GM19043 (cell line): ENCODE results near the gene FBXW4.

Experiments
- ATAC-seq: cut with Tn5 transposase; IDR thresholded peaks from one replicate; pipeline ENCODE4 v1.9.1; 2021; ENCODE audit warnings: low read depth; ENCODE audit not compliant: unreplicated experiment

Gene FBXW4

DNA sequence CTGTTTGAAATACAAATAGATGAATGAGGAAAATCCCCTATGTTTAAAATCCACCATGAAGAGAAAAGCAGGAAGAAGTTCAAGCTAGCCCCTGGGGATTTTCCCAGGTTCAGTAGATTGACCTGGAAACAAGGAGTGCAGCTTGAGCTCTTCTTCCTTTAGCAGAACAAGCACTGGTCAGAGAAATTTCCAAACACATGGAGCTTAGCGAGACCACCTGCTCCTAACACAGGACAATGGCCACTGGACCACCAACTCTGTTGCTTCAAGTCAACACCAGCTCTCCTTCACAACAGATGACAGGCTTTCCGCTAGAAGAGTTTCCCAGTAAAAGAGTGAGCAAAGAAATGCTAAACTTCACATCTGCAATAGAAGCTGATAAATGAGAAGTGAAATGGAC is 9.4 kb upstream of the FBXW4 start:
- ATAC-seq: no peak

DNA sequence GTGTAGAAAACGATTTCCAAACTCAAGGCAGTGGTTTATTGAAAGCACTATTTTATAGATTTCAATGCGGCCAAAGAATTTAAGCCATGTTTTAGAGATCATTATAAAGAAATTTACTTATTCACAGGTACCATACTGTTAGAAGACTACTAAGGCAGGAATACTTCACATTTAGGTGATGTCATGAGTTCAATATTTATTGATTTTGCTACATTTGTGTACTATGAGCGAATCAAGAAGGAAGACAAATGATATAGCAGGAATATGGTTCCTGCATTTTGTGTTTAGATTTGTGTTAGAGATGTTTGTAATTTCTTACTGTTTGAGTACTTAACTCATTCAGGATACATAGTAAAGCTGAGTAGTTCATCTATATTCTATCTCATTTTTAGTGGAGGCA is 1.7 kb upstream of the FBXW4 start:
- no peak for ATAC-seq

DNA sequence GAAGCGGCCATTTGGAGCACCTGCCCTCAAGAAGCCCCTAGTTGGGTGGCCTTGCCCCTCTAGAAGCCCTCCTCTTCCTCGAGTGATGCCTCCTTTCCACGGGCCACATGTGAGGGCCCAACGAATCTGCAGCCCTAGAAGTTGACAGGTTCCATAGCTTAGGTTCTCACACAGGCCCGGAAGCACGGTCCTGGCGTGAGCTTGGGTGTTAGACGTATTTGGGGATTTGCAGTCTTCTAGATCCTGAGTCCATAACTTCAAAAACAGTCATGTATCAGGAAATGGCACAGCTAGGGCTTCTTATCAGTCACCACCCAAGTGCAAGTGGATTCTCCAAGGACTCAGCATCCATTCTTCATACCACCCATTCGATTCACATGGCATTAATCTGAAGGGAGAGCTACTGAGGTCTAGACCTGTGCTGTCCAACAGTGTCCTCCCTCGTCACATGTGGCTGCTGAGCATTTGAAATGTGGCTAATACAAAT is 477 bp upstream of the FBXW4 start:
- no peak for ATAC-seq

DNA sequence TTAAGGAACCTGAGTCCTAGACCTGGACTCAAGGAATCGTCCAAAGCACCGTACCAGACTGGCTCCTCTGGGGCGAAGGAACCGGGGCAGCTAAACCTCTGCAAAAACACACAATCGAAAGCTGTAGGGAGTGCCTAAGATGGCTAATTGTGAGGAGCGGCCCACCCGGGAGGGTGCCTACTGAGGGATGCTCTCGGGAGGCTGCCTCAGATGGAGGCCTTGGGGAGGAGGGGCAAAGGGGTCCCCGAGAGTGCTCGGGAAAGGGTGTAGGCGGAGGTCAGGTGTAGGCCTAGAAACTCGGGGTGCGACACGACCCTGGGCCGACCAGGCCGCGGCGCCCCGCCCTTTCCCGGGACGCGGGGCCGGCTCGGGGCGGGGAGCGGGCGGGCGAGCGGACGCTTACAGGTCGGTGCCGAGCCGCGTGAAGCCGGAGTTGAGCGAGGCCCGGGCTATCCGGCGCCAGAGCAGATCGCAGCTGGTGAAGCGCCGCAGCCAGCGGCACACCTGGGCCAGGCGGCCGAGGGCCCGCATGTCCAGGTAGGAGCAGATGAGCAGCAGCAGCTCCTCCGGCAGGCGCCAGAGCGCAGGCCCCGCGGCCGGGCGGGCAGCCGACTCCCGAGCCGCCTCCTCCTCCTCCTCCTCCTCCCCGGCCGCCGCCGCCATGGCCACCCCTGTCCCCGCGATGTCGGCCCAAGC is 844 bp downstream of the FBXW4 start:
- peak; percentile 47 for ATAC-seq

DNA sequence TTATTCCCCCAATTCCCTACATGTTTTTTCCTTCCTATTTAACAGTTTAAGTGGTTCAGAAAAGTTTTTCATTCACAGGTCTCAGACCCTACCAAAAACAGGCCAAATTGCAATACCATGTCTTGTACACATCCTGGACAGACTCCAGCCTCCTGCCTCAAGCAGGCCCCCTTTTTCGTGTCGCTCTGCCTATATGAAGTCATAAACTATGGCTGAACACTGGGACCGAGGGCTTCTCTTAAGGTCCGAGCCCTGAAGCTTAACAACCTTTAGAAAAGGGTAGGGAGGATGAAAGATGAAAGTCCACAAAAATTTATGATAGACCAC is 1.4 kb downstream of the FBXW4 start:
- ATAC-seq: peak; percentile 5

DNA sequence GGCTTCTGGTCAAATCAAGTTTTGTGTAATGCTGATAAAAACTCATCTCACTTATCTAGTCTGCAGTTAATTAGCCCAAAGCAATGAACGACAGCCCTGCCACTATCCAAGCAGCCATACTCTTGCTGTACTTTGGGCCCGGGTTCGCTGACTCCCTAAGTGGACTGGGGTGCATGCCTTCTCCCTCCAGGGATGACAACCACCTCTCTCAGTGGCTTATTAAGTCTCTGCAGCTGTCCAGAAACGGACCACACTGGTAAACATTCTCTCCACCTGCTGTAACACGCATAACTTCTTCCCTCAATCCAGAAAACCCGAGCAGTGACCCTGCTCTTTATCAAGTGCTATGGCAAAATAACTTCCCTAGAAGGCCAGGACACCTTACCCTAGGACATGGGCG is 3.9 kb downstream of the FBXW4 start:
- no peak for ATAC-seq

DNA sequence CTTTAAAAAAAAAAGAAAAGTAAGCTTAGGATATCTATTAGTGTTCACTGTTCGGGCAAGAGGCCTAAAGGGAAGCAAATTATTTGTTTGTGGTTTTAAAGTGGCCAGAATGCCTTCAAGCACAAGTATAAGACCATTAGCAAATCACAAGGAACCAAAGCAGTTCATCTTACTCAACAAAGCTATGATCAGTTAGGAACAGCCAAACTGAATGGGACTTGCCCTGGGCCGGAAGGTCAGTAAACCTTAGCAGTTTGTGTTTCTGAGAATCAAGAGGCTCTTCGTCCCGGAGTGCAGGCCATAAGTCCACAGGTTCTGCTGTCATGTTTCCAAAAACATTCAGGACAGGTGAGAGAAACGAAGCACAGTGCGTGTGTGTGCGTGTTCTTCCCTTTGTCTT is 4.5 kb downstream of the FBXW4 start:
- ATAC-seq: no peak

DNA sequence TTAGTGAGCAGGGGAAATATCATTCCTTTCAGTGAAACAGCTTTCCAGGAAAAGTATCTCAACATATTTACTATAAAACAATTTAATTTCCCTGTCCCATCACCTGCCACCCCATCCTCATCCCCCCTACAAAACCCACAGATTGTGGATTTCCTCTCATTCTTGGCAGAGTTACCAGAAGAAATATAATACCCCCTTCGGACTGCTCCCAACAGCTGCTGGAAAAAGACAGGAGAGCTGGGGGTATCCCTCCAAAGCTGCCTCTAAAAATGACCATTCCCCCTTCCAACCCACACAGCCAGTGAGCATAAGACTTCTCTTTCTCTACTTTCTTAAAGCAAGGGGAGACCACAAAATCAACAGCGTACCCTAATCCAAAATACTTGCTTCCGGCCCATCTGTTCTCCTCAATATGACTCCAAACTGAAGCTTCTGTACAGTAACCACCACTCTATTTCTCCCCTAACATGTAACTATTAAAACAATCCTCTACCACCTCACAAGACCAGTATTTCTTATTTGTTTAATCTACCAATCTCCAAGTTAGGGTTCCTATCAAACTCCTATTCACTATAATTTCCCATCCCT is 7.8 kb downstream of the FBXW4 start:
- no peak for ATAC-seq

DNA sequence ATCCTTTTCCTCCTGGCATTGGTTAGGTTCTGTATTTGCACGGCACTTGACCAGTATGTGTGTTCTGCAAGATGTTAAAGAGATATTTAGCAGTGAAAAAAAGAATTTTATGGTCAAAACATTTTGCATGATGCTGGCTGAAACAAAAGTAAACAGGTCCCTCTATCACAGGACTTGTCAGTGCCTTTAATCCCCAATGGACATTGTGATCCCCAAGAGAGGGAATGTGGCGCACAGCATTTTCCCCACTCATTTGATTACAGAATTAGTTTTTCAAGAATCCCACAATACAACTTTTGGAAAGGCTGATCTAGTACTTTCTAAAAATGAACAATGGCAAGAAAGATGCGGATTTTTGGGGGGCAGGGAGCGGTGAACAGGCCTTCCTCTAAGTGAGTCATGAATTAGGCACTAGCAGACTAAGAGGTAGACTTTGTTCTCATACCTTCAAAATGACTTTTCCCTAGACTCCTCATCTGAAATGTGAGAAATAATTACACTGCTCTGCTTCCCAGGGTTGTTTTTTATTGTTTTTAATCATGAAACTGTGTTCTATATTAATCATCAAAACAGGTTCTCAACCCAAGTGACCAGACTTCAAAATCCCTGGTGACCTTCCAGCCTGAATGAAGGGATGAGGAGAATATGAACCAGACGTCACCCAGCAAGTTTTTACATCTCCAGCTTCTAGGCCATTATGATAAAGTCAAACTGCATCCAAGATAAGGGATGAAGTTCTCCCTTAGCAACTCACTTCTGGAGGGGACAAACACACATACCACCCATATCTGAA is 8.6 kb downstream of the FBXW4 start:
- ATAC-seq: no peak

DNA sequence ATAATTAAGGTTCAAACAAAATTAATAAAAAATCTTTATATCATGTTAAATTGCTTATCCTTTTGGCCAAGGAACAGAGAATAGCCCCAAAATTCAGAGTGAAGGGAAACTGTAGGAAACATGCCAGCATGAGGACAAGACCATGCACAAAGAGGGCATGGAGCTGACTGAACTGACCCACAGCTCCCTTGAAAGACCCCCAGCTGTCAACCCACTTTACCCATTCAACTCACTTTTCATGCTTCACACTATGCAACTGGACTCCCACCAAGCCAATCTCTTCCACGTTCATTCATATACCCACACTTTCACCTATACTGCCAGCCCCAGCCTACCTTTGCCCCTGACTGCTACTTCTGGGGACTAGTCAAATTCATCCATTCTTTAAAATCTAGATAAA is 10.2 kb downstream of the FBXW4 start:
- ATAC-seq: no peak

DNA sequence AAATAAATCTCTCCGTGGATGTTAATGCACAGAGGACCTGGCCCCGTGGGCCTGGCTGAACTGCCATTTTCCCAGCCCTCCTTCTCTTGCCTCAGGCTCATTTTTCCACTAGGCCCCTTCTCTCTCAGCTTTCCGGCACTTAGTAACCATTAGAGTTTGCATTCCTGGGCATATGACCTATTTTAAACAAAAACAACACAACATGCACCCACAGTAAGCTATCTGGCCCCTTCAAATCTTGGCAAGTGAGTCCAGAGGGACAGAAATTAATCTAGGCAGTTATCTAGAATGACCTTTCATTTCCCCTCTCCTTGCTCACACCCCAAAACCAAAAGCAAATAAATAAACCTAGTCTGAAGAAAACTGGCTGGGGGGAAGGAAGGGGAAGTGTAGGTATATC is 11.7 kb downstream of the FBXW4 start:
- ATAC-seq: no peak

DNA sequence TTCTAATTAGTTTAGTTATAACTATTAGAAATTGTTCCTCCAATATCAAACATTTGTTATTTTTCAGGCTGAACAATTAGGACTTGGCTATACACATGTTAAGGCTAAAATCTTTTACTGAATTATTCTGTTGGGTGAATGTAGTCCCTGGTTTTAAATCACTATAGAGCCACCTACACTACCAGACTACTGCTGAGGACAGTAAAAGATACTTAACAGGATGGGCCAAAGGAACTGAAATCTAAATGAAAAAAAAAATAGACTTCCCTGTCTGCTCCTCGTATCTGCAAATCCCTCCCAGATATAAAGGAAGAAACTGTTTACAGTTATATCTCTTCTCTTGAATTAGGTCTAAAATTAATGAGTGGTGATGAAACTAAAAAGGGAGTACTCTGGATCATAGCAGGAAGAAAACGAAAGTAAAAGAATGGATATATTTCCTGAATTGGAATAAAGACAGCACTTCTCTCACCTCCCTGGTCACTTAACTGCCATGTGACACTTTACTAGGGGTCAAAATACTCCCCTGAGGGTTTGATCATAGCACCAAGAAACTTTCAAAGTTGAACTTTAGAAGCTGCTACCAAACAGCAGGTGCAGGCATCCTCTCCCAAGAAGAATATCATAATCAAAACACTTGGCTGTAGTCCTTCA is 12.7 kb downstream of the FBXW4 start:
- no peak for ATAC-seq

DNA sequence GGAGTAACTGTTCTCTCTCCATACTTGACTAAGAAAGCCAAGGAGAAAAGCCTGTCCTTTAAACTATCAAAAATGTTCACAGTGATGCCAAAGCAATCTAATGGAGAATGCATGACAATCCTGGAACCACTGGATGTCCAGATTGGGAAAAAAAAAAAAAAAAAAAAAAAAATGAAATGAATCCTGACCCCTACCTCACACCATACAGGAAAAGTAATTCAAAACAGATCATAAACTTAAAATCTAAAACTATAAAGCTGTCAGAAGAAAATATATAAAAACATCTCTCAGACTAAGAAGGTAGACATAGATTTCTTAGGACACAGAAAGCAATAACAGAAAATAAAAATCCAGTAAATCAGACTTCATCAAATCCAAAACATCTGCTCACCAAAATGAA is 18.4 kb downstream of the FBXW4 start:
- ATAC-seq: no peak

DNA sequence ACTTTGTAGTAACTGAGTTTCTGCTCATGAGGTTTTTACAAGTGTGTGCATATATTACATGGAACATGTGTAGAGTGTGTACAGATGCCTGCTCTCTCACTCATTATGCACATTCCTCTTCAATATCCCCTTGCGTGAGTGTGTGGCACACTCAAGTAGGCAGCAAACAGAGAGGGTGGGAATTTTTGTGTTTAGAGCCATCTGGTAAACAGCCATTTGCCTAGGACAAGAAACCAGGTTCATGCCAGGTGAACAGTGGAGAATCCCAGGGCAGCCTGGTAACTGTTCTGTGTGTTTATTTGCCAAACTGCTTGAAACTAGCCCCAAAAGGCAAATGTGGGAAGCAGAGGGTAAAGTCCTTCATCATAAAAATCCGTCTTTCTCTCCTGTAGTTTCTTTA is 19.9 kb downstream of the FBXW4 start:
- ATAC-seq: no peak

DNA sequence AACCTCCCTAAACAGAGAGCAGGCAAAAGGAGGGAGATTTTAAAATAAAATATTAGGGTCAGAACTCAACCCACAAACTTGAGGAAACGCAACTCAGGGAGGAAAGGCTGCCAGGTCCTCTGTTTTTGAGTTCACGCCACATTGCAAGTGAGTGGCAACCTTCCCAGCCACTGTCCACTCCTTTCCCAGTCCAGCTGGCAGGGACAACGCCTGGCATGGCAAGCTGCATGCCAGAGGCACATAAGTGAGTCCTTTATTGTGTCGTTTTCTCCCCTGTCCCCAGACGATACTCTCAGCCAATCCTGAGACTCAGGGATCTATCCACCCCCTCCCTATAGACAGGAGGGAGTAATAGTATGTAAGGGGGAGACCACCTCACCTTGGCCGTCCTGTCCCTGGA is 22.4 kb downstream of the FBXW4 start:
- ATAC-seq: no peak

DNA sequence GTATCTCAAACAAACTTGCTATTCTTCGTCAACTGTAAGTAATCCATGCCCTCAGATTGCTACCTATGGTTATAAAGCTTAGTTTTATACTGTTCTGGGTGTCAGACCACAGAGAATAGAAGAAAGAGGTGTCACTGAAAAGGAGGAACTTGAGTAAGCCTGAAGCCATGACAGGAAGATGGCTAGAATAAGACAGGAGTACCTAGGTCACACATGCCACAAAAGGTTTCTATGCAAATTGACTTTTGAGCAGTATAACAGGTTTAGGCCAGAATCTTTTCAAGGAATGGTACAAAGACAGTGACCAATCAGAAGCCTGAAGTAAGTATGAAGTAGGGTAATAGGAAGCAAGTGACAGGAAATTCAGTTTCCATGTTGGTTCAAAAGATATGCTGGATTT is 23.5 kb downstream of the FBXW4 start:
- peak; percentile 74 for ATAC-seq

DNA sequence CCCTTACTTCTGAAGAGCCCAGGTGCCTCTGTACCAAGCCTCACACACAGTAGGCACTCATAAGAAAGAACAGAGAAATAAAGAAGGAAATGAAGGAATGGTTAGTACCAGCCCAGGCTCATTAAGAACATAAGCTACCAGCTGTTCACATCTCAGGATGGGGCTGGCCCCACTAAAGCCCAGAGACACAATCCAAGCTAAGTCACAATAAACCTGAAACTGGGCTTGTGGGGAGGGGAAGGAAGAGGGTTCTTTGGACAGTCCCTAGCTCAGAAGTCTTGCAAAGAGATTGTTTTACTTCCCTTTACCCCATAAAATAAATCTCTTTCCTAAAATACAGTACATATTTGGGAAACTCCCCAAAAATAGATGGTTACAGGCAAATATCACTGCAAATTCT is 24.3 kb downstream of the FBXW4 start:
- peak; percentile 44 for ATAC-seq

DNA sequence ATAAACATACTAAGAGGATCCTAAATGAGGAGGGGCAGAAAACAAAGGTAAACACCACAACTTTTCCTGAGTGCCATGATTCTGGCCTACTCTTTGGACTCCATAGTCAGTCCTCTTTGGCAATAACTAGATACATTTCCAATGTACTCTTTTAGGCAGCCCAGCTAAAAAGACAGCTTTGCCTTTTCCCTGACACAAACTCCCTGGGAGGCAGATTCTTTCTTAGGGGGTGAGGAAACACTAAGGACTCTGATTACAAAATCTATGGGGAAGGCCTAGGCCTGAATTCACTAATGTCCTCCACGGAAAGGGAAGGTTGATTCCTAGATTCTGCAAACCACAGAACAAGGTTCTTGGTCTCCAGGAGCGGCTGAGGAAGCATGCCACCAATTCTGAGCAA is 25.8 kb downstream of the FBXW4 start:
- ATAC-seq: no peak

DNA sequence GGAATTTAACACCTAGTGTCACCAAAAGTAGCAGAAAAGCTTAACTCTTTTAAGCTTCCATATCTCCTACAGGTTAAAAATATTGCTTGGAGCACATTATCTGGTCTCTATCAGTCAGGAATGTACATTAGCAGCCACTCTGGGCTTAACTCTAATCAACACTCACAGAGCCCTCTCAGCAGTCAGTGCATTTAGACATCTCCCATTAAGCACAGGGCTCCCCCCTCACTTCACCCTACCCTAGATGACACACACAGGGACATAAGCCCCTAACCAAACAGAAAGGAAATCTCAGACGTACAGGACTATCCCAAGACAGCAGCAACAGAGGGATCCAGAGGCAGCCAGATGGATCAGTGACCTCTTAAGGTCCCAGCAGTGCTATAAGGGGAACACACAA is 26.4 kb downstream of the FBXW4 start:
- no peak for ATAC-seq

DNA sequence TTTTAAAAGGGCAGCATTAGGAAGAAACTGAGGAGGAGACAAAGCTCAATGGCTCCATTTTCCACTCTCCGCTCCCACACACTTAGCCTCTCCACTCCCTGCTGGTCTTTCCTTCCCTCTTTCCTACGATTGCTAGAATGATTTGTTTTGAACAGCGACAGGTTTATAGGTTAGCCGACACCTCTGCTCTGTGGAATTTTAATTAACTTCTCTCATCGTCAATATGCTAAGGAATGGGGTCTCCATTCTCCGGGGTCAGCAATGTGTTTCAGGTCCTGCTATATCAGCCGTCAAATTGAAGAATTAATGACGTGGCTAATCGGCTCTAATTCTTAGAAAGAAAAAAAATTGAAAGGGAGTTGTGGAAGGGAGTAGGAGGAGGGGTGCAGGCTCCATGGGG is 28.9 kb downstream of the FBXW4 start:
- ATAC-seq: no peak

DNA sequence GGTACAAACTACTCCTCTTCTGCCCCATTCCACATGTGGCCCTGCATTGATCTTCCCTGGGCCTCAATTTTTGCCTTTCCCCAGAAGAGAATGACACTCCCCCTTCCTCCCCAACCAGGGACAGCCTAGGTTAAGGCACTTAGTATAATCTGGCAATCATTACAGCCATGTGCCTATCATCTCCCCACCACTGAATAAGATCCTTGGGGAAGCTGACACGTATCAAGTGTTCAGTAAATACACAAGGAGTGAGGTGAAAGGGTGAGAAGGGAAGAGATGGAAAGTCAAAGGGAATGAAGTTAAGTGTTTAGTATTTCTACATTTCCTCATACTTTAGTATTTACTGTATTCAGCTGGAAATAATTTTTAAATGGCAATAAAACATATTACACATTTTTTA is 31.9 kb downstream of the FBXW4 start:
- ATAC-seq: no peak
